OCI-LY3 (cell line): Measurements from ENCODE around the gene DBI.

Experiments used
- CTCF ChIP-seq: fragments of 200-600, 300-600 bp; sonication (generic); IDR thresholded peaks from 2 replicates; pipeline ENCODE4 v1.5.1; 2014; ENCODE audit warnings: antibody characterized with exemption, low read length, low read depth
- EZH2phosphoT487 ChIP-seq: fragments of 200-600 bp; shearing (Covaris generic); IDR thresholded peaks from 2 replicates; pipeline ENCODE4 v1.6.1; 2018; ENCODE audit warnings: antibody characterized with exemption, mixed run types, low read depth

- TF ChIP-seq CTCF (no peak), EZH2phosphoT487 (no peak)
Observed at GRCh38 chr2:119323459-119323858, 43.3 kb upstream of the DBI start.
